Tibial artery (tissue), 4 donors: ENCODE results near the gene ITGAX.

ENCODE experiments used
- DNase-seq, 2 donors: peaks; one replicate each; pipeline ENCODE4 v3.0.0-alpha.2; 2019
- H3K27ac ChIP-seq, 2 donors: fragments of 200-600 bp; sonication (generic) in 1 of 2; 1 replicate in 1 of 2; 2 replicates in 1 of 2; pipeline ENCODE4 v1.5.1; 2018 to 2019; ENCODE audit warnings: mild to moderate bottlenecking in 1 of 2
- H3K27me3 ChIP-seq, 2 donors: fragments of 200-600 bp; sonication (generic) in 1 of 2; one replicate each; pipeline versions ENCODE4 v1.5.1 to v1.6.0; 2016 to 2019
- H3K36me3 ChIP-seq, 3 donors: fragments of 200-600 bp; sonication (generic) in 2 of 3; one replicate each; pipeline ENCODE4 v1.5.1; 2016 to 2019; ENCODE audit warnings: mild to moderate bottlenecking in 2 of 3
- H3K4me1 ChIP-seq, 4 donors: fragments of 200-600 bp; sonication (generic) in 2 of 4; 1 replicate in 3 of 4; 2 replicates in 1 of 4; pipeline ENCODE4 v1.5.1; 2016 to 2019
- H3K4me3 ChIP-seq, 2 donors: fragments of 200-600 bp; sonication (generic) in 1 of 2; 1 replicate in 1 of 2; 2 replicates in 1 of 2; pipeline ENCODE4 v1.5.1; 2018 to 2019; ENCODE audit warnings: mild to moderate bottlenecking in 2 of 2
- H3K9me3 ChIP-seq, 3 donors: fragments of 200-600 bp; sonication (generic) in 1 of 3; one replicate each; pipeline ENCODE4 v1.5.1; 2016 to 2019
- intact Hi-C: fragments of 100-400 bp; cut with DNase I; formaldehyde crosslinking; loops from one replicate; pipeline ENCODE4 v1.15.0; 2023; ENCODE audit warnings: low total_unique reads
- TF ChIP-seq, protein P1 (sequence below), 2 experiments: fragments of 200-600 bp in 1 of 2; fragments of 450-650 bp in 1 of 2; IDR thresholded peaks; one replicate each; pipeline ENCODE4 v1.5.1; 2017 to 2019; ENCODE audit warnings: antibody characterized with exemption in 2 of 2, mild to moderate bottlenecking in 1 of 2, moderate library complexity in 1 of 2

The ITGAX gene

DNA sequence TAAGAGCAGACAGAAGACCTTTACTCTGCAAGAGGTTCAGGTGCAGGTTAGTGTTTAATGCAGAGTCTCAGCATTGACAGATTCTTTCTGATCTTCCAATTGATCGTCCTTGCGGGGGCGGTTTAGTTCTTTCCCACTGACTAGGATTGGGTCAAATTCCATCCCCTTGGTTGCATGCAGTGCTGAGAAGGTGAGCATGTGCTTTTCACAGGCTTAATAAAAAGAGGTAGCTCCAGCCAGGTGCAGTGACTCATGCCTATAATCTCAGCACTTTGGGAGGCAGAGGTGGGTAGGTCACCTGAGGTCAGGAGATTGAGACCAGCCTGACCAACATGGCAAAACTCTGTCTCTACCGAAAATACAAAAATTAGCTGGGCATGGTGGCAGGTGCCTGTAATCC lies 30.7 kb downstream of the ITGAX start:
- intact Hi-C loops = no loop called here
- Histone ChIP-seq H3K9me3 (no peaks in the 10 kb centered on the region), H3K27me3 (peaks cover 0 to 21% of the 10 kb centered on the region in 2 donors), H3K27ac (no peak overlapping the region), H3K36me3 (no peaks in the 10 kb centered on the region), H3K4me1 (no peaks in the 10 kb centered on the region), H3K4me3 (no peak overlapping the region)
- no peak for DNase-seq
- TF ChIP-seq, protein P1, sequence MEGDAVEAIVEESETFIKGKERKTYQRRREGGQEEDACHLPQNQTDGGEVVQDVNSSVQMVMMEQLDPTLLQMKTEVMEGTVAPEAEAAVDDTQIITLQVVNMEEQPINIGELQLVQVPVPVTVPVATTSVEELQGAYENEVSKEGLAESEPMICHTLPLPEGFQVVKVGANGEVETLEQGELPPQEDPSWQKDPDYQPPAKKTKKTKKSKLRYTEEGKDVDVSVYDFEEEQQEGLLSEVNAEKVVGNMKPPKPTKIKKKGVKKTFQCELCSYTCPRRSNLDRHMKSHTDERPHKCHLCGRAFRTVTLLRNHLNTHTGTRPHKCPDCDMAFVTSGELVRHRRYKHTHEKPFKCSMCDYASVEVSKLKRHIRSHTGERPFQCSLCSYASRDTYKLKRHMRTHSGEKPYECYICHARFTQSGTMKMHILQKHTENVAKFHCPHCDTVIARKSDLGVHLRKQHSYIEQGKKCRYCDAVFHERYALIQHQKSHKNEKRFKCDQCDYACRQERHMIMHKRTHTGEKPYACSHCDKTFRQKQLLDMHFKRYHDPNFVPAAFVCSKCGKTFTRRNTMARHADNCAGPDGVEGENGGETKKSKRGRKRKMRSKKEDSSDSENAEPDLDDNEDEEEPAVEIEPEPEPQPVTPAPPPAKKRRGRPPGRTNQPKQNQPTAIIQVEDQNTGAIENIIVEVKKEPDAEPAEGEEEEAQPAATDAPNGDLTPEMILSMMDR (IDR thresholded peaks at IDR 0.05) = no peak

DNA sequence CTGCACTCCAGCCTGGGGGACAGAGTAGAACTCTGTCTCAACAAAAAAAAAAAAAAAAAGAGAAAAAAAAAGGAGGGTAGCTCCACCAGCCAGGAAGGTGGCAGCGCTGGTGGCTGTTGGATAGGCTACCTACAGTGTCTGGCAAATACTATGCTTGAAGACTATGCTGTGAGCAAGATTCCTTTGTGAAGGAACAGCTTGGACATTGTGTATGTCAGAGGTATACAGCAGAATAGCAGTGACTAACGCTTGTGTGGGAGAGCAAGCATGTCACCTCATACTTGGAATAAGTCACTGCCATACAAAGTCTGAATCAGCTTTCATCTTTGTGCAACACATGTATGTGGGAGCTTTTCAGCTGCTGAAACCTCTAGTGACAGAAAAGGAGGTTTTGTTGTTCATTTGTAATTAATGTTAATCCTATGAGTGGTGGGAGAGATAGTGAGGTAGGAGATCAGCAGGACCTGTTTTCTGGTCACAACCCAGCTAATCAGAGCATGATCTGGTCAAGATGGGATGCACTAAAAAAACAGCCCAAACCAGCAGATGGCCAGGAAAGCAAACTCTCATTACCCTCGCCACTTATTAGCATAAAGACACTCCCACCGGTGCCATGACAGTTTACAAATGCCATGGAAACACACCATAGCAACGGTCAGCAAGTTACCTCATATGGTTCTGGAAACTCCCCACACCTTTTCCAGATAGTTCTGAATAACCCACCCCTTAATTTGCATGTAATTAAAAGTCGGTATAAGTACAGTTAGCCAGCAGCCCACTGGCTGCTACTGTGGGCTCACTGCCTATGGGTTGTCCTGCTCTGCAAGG lies 31.4 kb downstream of the ITGAX start:
- TF ChIP-seq, protein P1 (IDR thresholded peaks at IDR 0.05) = no peak
- no peak for DNase-seq
- H3K27ac ChIP-seq = no peak overlapping the region
- H3K27me3 ChIP-seq = peaks cover 0 to 19% of the 10 kb centered on the region in 2 donors
- no peak overlapping the region for H3K4me3 ChIP-seq
- H3K4me1 ChIP-seq = no peaks in the 10 kb centered on the region
- H3K9me3 ChIP-seq = no peaks in the 10 kb centered on the region
- no peaks in the 10 kb centered on the region for H3K36me3 ChIP-seq
- intact Hi-C loops = no loop called here

DNA sequence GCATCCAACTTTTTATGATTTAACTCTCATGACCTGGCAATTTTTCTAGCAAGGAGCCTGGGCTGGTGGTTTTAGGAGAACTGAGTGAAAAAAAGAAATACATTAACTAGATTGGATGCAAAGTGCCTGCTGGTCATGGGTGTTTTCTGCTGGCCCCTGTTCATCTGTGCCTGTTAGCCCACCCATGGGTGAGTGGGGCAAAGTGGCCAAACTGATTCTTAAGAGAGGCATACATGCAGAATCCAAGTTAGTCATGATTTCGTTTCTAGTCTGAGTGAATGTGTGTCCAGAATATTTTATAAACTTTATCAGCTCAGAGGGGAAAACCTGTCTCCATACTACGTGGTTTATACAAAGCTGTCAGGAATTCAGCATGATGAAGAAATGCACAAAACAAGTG lies 33.6 kb downstream of the ITGAX start:
- DNase-seq = no peak
- Histone ChIP-seq H3K27me3 (peaks cover 0 to 16% of the 10 kb centered on the region in 2 donors), H3K9me3 (no peaks in the 10 kb centered on the region), H3K4me1 (no peaks in the 10 kb centered on the region), H3K4me3 (no peak overlapping the region), H3K27ac (no peak overlapping the region), H3K36me3 (no peaks in the 10 kb centered on the region)
- TF ChIP-seq, protein P1 (IDR thresholded peaks at IDR 0.05) = no peak
- intact Hi-C loops = no loop called here

DNA sequence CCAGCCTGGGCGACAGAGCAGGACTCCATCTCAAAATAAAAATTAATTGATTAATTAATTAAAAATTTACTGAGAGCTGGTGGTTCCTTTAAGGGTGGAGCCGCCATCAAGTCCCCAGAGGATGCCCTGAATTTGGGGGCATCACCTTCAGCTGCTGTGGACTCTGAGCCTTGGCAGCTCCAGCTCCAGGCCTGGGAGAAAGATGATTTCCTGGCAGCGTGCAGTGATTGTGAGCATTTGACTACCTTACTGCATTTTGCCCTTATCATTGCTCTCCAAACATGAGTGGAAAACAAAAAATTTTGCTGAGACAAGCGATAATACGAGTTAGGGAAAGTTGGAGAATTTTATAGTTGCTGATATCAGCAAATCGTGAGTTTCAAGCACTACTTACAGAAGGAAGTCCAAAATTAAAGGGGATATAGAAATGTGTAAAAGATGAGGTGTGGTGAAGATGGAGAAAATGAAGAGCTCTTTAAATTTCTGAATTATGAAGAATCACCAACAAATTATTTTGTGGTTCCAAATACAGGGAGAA lies 35.6 kb downstream of the ITGAX start:
- intact Hi-C loops = no loop called here
- Histone ChIP-seq H3K36me3 (no peaks in the 10 kb centered on the region), H3K4me3 (no peak overlapping the region), H3K4me1 (no peaks in the 10 kb centered on the region), H3K27me3 (peaks cover 0 to 17% of the 10 kb centered on the region in 2 donors), H3K27ac (no peak overlapping the region), H3K9me3 (no peaks in the 10 kb centered on the region)
- no peak for DNase-seq
- TF ChIP-seq, protein P1 (IDR thresholded peaks at IDR 0.05) = no peak

DNA sequence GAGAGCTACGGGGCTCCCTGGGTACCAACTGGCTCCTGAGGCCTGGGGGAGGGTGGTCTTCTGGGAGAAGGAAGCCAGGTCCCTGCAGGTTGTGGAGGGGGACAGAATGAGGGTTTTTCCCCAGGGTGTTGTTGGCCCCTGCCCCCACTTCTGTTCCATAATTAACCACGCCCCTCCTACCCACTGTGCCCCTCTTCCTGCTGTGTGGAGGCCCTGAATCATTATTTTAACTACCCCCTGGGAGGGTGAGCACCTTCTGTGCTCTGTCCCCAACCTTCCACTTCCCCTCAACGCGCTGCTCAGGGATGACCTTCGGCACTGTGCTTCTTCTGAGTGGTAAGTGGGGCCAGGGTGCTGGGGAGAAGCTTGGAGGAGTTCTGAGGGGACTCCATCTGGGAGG lies 38.1 kb downstream of the ITGAX start, which contains the start of gene ITGAD:
TSS of gene ITGAD (plus strand) at position 280 of the 400 bp plus-strand sequence. CDS start at position 306, 26 bp downstream.
- Histone ChIP-seq H3K4me3 (no peak within 1 kb of the TSS), H3K36me3 (no peaks in the 10 kb centered on the region), H3K27me3 (peaks cover 0 to 24% of the 10 kb centered on the region in 2 donors), H3K9me3 (no peaks in the 10 kb centered on the region), H3K27ac (no peak within 1 kb of the TSS), H3K4me1 (no peaks in the 10 kb centered on the region)
- DNase-seq = no peak
- intact Hi-C loops = no loop called here
- TF ChIP-seq, protein P1 (IDR thresholded peaks at IDR 0.05) = no peak
